Testis (tissue), 3 donors: ENCODE data around the gene MAP3K4. TPM values are rescaled to one million over a fixed set of nuclear protein-coding genes. Genes with fewer than 3 reads are reported as not detected.

Experiments
- DNase-seq: peaks from one replicate; pipeline ENCODE4 v3.0.0-alpha.2; 2019
- H3K27ac ChIP-seq, 2 donors: fragments of 200-600 bp; sonication (generic); one replicate each; pipeline ENCODE4 v1.5.1; 2019
- H3K27me3 ChIP-seq: fragments of 200-600 bp; sonication (generic); one replicate; pipeline ENCODE4 v1.5.1; 2019
- H3K36me3 ChIP-seq: fragments of 200-600 bp; sonication (generic); one replicate; pipeline ENCODE4 v1.5.1; 2017; ENCODE audit warnings: low read depth; ENCODE audit errors: missing control alignments
- H3K4me1 ChIP-seq: fragments of 200-600 bp; sonication (generic); one replicate; pipeline ENCODE4 v1.5.1; 2019
- H3K4me3 ChIP-seq, 2 donors: fragments of 200-600 bp; sonication (generic); one replicate each; pipeline ENCODE4 v1.5.1; 2017 to 2019
- H3K9me3 ChIP-seq: fragments of 200-600 bp; sonication (generic); one replicate; pipeline ENCODE4 v1.5.1; 2017
- POLR2A ChIP-seq: fragments of 450-650 bp; IDR thresholded peaks from one replicate; pipeline ENCODE4 v1.6.1; 2017; ENCODE audit warnings: antibody characterized with exemption, mild to moderate bottlenecking, moderate library complexity
- WGBS, 2 donors: methylation state at CpG; one replicate each; pipeline ENCODE4 v1.1.5; 2018; 5-methylcytosine and 5-hydroxymethylcytosine counted together
- intact Hi-C: fragments of 100-400 bp; cut with DNase I; formaldehyde crosslinking; loops from one replicate; pipeline ENCODE4 v1.15.1; 2023; ENCODE audit warnings: low total_unique reads
- polyA plus RNA-seq: library from polyadenylated mRNA; stranded (reverse); fragments of 350-450 nt; fragmentation: Illumina TruSeq; extraction: RNeasy Lipid Tissue Mini Kit (QIAGEN cat#74804); gene quantifications from one replicate; pipeline ENCODE4 v1.2.3, GENCODE V29; 2014; ENCODE audit warnings: low read depth, low replicate concordance; ENCODE audit not compliant: insufficient read depth
- total RNA-seq, 2 donors: library from RNA; depleted of rRNA; stranded (reverse); fragments of >200 nt; gene quantifications; one replicate each; pipeline ENCODE4 v1.2.3, GENCODE V29; 2016
- TF ChIP-seq, protein P1 (sequence below), 3 experiments: fragments of 450-650 bp in 2 of 3; fragments of 200-600 bp in 1 of 3; sonication (generic) in 1 of 3; IDR thresholded peaks; one replicate each; pipeline ENCODE4 v1.5.1; 2016 to 2019; ENCODE audit warnings: antibody characterized with exemption in 3 of 3, mild to moderate bottlenecking in 2 of 3, moderate library complexity in 1 of 3

The MAP3K4 gene
- total and polyA plus RNA-seq, 3 donors from 2014 or later, result 45.0 to 77.7 (median 65.4) TPM

DNA sequence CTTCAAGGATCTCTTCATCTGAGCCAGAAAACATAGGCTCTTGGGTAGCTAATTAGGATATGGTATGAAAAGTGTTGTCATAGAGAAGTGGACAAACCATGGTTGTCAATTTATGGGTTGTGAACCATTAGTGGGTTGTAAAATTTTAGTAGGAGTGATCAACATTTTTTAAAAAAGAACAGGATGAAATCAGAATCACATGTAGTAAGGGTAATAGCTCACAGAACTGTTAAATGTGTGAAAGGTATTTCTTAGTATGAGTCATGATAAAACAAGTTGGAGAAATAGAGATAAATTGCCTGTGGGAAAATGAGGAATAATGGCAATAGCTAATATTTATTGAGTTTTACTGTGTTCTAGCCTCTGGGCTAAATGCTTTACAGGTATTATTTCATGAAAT lies 113.4 kb downstream of the MAP3K4 start:
- Histone ChIP-seq H3K27me3 (no peaks in the 10 kb centered on the region), H3K4me3 (no peak overlapping the region), H3K27ac (no peak overlapping the region), H3K9me3 (no peaks in the 10 kb centered on the region), H3K36me3 (no peaks in the 10 kb centered on the region), H3K4me1 (no peaks in the 10 kb centered on the region)
- intact Hi-C loops, result no loop called here
- DNase-seq, result no peak
- no peak for TF ChIP-seq POLR2A
- TF ChIP-seq, protein P1, sequence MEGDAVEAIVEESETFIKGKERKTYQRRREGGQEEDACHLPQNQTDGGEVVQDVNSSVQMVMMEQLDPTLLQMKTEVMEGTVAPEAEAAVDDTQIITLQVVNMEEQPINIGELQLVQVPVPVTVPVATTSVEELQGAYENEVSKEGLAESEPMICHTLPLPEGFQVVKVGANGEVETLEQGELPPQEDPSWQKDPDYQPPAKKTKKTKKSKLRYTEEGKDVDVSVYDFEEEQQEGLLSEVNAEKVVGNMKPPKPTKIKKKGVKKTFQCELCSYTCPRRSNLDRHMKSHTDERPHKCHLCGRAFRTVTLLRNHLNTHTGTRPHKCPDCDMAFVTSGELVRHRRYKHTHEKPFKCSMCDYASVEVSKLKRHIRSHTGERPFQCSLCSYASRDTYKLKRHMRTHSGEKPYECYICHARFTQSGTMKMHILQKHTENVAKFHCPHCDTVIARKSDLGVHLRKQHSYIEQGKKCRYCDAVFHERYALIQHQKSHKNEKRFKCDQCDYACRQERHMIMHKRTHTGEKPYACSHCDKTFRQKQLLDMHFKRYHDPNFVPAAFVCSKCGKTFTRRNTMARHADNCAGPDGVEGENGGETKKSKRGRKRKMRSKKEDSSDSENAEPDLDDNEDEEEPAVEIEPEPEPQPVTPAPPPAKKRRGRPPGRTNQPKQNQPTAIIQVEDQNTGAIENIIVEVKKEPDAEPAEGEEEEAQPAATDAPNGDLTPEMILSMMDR (IDR thresholded peaks at IDR 0.05), result no peak

DNA sequence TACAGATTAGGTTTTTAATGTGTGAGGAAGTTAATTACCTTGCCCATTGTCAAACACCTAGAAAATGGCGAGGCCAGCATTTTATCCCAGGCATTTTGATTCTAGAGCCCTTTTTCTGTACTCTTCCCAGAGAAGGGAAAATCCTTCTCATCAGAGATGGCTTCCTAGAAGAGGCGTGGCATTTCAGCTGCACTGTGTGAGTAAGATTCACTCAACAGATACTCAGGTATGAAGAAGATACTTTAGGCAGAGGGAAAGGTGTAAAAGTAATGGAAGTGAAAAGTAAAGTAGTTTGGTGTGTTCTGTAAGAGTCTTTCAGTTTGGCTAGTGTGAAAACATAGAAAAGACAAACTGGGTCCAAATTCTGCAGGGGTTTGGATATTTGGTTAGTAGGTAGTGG lies 113.8 kb downstream of the MAP3K4 start:
- WGBS, 2 donors, result 97 to 99% methylated on average over 2 of the region's 2 CpGs
- no peak for DNase-seq
- Histone ChIP-seq H3K4me3 (no peak overlapping the region), H3K27me3 (no peaks in the 10 kb centered on the region), H3K27ac (no peak overlapping the region), H3K36me3 (no peaks in the 10 kb centered on the region), H3K4me1 (no peaks in the 10 kb centered on the region), H3K9me3 (no peaks in the 10 kb centered on the region)
- intact Hi-C loops, result no loop called here
- no peak for TF ChIP-seq POLR2A
- TF ChIP-seq, protein P1 (IDR thresholded peaks at IDR 0.05), result no peak

DNA sequence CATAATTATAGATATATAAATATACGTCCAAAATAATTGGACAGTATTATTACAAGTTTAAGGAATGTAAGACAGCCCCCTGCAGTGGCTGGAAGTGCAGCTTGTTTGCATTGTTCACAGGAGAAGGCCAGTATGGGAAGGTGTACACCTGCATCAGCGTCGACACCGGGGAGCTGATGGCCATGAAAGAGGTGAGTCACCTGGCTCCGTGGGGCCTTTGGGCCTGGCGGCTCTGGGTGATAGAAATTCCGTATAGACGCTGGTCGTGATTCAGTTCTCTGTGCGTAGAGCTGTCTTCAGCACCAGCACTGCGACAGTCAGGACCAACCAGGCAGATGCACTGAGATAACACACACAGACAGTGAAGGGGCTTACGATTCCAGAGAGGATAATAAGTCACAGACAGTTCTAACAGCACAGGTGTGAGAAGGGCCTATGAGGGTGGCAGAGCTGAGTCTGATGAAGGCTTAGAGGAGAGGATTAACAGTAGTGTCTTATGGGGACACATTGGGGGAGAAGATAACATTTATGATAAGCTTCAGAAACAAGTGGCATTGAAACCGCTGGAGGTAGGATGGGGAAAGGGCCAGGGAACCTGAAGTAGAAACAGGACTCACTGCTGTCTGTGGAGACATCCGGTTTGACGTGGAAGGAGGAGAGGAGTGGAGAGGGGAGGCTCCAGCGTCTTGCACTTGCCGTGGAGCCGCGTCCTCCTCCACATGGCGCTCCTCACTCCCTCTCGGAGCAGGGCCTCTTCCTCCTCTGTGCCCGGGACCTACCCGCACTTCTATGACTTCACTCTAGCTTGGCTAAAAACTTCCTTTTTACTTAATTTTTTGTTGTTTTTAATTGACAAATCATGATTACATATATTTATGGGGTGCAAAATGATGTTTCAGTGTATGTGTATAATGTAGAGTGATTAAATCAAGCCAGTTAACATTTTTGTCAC lies 116.5 kb downstream of the MAP3K4 start:
- WGBS, 2 donors, result 88 to 90% methylated on average over 23 of the region's 23 CpGs
- no peaks in the 10 kb centered on the region for H3K27me3 ChIP-seq
- no peak overlapping the region for H3K27ac ChIP-seq
- TF ChIP-seq, protein P1 (IDR thresholded peaks at IDR 0.05), result no peak
- no peak for TF ChIP-seq POLR2A
- no peaks in the 10 kb centered on the region for H3K9me3 ChIP-seq
- H3K36me3 ChIP-seq, result no peaks in the 10 kb centered on the region
- intact Hi-C loops, result no loop called here
- DNase-seq, result no peak
- H3K4me3 ChIP-seq, result no peak overlapping the region
- H3K4me1 ChIP-seq, result no peaks in the 10 kb centered on the region

DNA sequence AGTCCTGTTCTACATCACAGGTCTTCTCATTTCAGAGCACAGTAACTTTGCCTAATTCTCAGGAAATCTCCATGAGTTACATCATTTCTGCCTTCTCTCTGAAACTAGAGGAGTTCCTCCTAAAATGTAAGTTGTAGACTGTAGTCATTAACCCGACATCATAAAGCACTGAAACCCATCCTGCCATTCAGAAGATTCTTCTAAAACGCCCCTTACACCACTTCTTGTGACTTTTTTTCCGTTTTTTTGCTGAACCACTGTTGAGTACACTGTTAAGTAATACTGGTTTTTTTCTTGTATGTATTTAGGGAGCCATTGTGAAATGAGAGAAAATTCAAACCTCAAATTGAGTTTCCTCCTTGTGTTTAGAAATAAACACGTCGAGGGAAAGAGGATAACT lies 117.3 kb downstream of the MAP3K4 start:
- 85 to 94% methylated on average over 5 of the region's 5 CpGs for WGBS, 2 donors
- Histone ChIP-seq H3K9me3 (no peaks in the 10 kb centered on the region), H3K27me3 (no peaks in the 10 kb centered on the region), H3K27ac (no peak overlapping the region), H3K4me3 (no peak overlapping the region), H3K36me3 (no peaks in the 10 kb centered on the region), H3K4me1 (no peaks in the 10 kb centered on the region)
- no peak for DNase-seq
- intact Hi-C loops, result no loop called here
- TF ChIP-seq POLR2A, result no peak
- TF ChIP-seq, protein P1 (IDR thresholded peaks at IDR 0.05), result no peak

DNA sequence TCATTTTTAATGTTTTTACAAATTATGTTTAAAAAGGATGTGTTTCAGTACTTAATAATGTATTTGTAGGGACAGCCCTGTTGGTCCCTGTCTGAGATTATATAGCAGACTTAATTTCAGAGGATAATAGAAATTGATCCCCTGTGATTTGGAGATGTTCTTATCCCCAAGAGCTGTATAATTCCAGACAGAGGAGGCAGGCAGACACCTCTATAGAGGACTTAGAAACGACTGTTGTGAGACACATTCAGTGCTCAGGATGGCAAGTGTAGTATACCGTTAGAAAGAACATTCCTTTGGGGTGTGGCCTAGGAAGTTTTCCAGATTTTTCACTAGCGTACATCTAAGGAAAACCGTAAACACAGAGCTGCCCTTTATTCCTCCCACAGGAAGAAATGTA lies 117.8 kb downstream of the MAP3K4 start:
- Histone ChIP-seq H3K9me3 (no peaks in the 10 kb centered on the region), H3K27ac (no peak overlapping the region), H3K27me3 (no peaks in the 10 kb centered on the region), H3K4me3 (no peak overlapping the region), H3K4me1 (no peaks in the 10 kb centered on the region), H3K36me3 (no peaks in the 10 kb centered on the region)
- 75 to 84% methylated on average over 4 of the region's 4 CpGs for WGBS, 2 donors
- TF ChIP-seq, protein P1 (IDR thresholded peaks at IDR 0.05), result no peak
- no peak for TF ChIP-seq POLR2A
- intact Hi-C loops, result no loop called here
- no peak for DNase-seq
